ENCODE results near the gene SSX5.
"Not testable (repeated sequence)": the region's sequence is repeated elsewhere in the genome, so short reads cannot be mapped to it uniquely, and the experiment has no call there.

SSX5 gene

GRCh38 chrX:48196745-48197201 lies at the start of gene SSX5:
Gene SSX5, minus strand, starts transcription at chrX:48196795. Its CDS starts 1,437 bp downstream, at chrX:48195358.
- Mint-ChIP-seq H3K4me1 (ENCODE audit: low read depth) (no peaks in the 10 kb centered on the region), H3K9me3 (no peaks in the 10 kb centered on the region), H3K4me3 (no peak within 1 kb of the TSS), H3K27ac (no peak within 1 kb of the TSS), H3K36me3 (ENCODE audit: low read depth) (no peaks in the 10 kb centered on the region), H3K27me3 (no peaks in the 10 kb centered on the region)

- H3K4me3 Mint-ChIP-seq, result not testable (repeated sequence)
Observed at GRCh38 chrX:48224196-48224595, 27.6 kb upstream of the SSX5 start.

GRCh38 chrX:48214341-48214740 lies 17.7 kb upstream of the SSX5 start:
- H3K36me3 Mint-ChIP-seq (ENCODE audit: low read depth); H3K27ac Mint-ChIP-seq; H3K9me3 Mint-ChIP-seq; H3K4me3 Mint-ChIP-seq; H3K4me1 Mint-ChIP-seq (ENCODE audit: low read depth); H3K27me3 Mint-ChIP-seq: not testable (repeated sequence)

More at GRCh38 chrX:48224196-48224595, 27.6 kb upstream of the SSX5 start:
- not testable (repeated sequence) for H3K27me3 Mint-ChIP-seq; H3K27ac Mint-ChIP-seq; H3K9me3 Mint-ChIP-seq; H3K36me3 Mint-ChIP-seq (ENCODE audit: low read depth); H3K4me1 Mint-ChIP-seq (ENCODE audit: low read depth)

GRCh38 chrX:48190024-48190423 lies 6.6 kb downstream of the SSX5 start:
- H3K4me3 Mint-ChIP-seq; H3K4me1 Mint-ChIP-seq (ENCODE audit: low read depth); H3K27me3 Mint-ChIP-seq; H3K9me3 Mint-ChIP-seq; H3K36me3 Mint-ChIP-seq (ENCODE audit: low read depth); H3K27ac Mint-ChIP-seq: not testable (repeated sequence)

GRCh38 chrX:48181882-48182281 lies 14.7 kb downstream of the SSX5 start:
- not testable (repeated sequence) for H3K4me1 Mint-ChIP-seq (ENCODE audit: low read depth); H3K27me3 Mint-ChIP-seq; H3K9me3 Mint-ChIP-seq; H3K36me3 Mint-ChIP-seq (ENCODE audit: low read depth); H3K4me3 Mint-ChIP-seq; H3K27ac Mint-ChIP-seq

- Mint-ChIP-seq H3K36me3 (ENCODE audit: low read depth) (no peaks in the 10 kb centered on the region), H3K27ac (no peak overlapping the region), H3K9me3 (no peaks in the 10 kb centered on the region), H3K27me3 (no peaks in the 10 kb centered on the region), H3K4me1 (ENCODE audit: low read depth) (no peaks in the 10 kb centered on the region), H3K4me3 (no peak overlapping the region)
Observed at GRCh38 chrX:48180811-48181210, 15.8 kb downstream of the SSX5 start.

GRCh38 chrX:48179691-48180090 lies 16.9 kb downstream of the SSX5 start:
- Mint-ChIP-seq H3K36me3 (ENCODE audit: low read depth) (no peaks in the 10 kb centered on the region), H3K4me3 (no peak overlapping the region), H3K27ac (no peak overlapping the region), H3K27me3 (no peaks in the 10 kb centered on the region), H3K9me3 (no peaks in the 10 kb centered on the region), H3K4me1 (ENCODE audit: low read depth) (no peaks in the 10 kb centered on the region)

- H3K27me3 Mint-ChIP-seq; H3K9me3 Mint-ChIP-seq; H3K4me3 Mint-ChIP-seq; H3K4me1 Mint-ChIP-seq (ENCODE audit: low read depth); H3K36me3 Mint-ChIP-seq (ENCODE audit: low read depth); H3K27ac Mint-ChIP-seq: not testable (repeated sequence)
Observed at GRCh38 chrX:48166322-48166721, 30.3 kb downstream of the SSX5 start.

GRCh38 chrX:48165241-48165640 lies 31.4 kb downstream of the SSX5 start:
- Mint-ChIP-seq H3K27me3 (no peaks in the 10 kb centered on the region), H3K4me1 (ENCODE audit: low read depth) (no peaks in the 10 kb centered on the region), H3K36me3 (ENCODE audit: low read depth) (no peaks in the 10 kb centered on the region), H3K4me3 (no peak overlapping the region), H3K9me3 (no peaks in the 10 kb centered on the region), H3K27ac (no peak overlapping the region)

- no peaks in the 10 kb centered on the region for H3K27me3 Mint-ChIP-seq
- H3K36me3 Mint-ChIP-seq (ENCODE audit: low read depth), result no peaks in the 10 kb centered on the region
- H3K4me3 Mint-ChIP-seq, result no peak overlapping the region
Observed at GRCh38 chrX:48156014-48156413, 40.6 kb downstream of the SSX5 start.

GRCh38 chrX:48154796-48155195 lies 41.8 kb downstream of the SSX5 start:
- Mint-ChIP-seq H3K9me3 (no peaks in the 10 kb centered on the region), H3K36me3 (ENCODE audit: low read depth) (no peaks in the 10 kb centered on the region), H3K4me1 (ENCODE audit: low read depth) (no peaks in the 10 kb centered on the region), H3K4me3 (no peak overlapping the region), H3K27me3 (no peaks in the 10 kb centered on the region), H3K27ac (no peak overlapping the region)

More at GRCh38 chrX:48156014-48156413, 40.6 kb downstream of the SSX5 start:
- H3K27ac Mint-ChIP-seq, result no peak overlapping the region
- H3K4me1 Mint-ChIP-seq (ENCODE audit: low read depth), result no peaks in the 10 kb centered on the region
- H3K9me3 Mint-ChIP-seq, result no peaks in the 10 kb centered on the region

GRCh38 chrX:48153769-48154168 lies 42.8 kb downstream of the SSX5 start:
- H3K27me3 Mint-ChIP-seq, result no peaks in the 10 kb centered on the region
- no peaks in the 10 kb centered on the region for H3K9me3 Mint-ChIP-seq
- no peak overlapping the region for H3K4me3 Mint-ChIP-seq
- H3K36me3 Mint-ChIP-seq (ENCODE audit: low read depth), result no peaks in the 10 kb centered on the region
- no peaks in the 10 kb centered on the region for H3K4me1 Mint-ChIP-seq (ENCODE audit: low read depth)
- H3K27ac Mint-ChIP-seq, result no peak overlapping the region

GRCh38 chrX:48142697-48143096 lies 53.9 kb downstream of the SSX5 start:
- H3K36me3 Mint-ChIP-seq (ENCODE audit: low read depth); H3K27me3 Mint-ChIP-seq; H3K27ac Mint-ChIP-seq; H3K4me3 Mint-ChIP-seq; H3K9me3 Mint-ChIP-seq: not testable (repeated sequence)
- peaks cover 17% of the 10 kb centered on the region for H3K4me1 Mint-ChIP-seq (ENCODE audit: low read depth)

- H3K4me3 Mint-ChIP-seq; H3K27ac Mint-ChIP-seq; H3K36me3 Mint-ChIP-seq (ENCODE audit: low read depth); H3K9me3 Mint-ChIP-seq; H3K27me3 Mint-ChIP-seq: not testable (repeated sequence)
- peaks cover 17% of the 10 kb centered on the region for H3K4me1 Mint-ChIP-seq (ENCODE audit: low read depth)
Observed at GRCh38 chrX:48141810-48142508, 54.6 kb downstream of the SSX5 start.

GRCh38 chrX:48139076-48139475 lies 57.5 kb downstream of the SSX5 start:
- not testable (repeated sequence) for H3K27me3 Mint-ChIP-seq; H3K4me3 Mint-ChIP-seq; H3K36me3 Mint-ChIP-seq (ENCODE audit: low read depth); H3K9me3 Mint-ChIP-seq; H3K27ac Mint-ChIP-seq
- H3K4me1 Mint-ChIP-seq (ENCODE audit: low read depth), result peaks cover 15% of the 10 kb centered on the region

Measured in stimulated activated naive CD8-positive, alpha-beta T cell treated with anti-CD3 and anti-CD28 coated beads, Interleukin-15, Interleukin-2, amounts not matched to agents 100 ng/mL and 50 ng/mL, for 24 hours (primary cell).